Duodenal mucosa (tissue), 2 donors: ENCODE measurements around the gene RIMBP2.

Experiments used
- H3K27ac ChIP-seq: one replicate; pipeline ENCODE4 v1.7.0; 2013; ENCODE audit warnings: low read depth, low read length
- H3K27me3 ChIP-seq, 2 donors: one replicate each; pipeline ENCODE4 v1.7.0; 2013; ENCODE audit warnings: low read length in 2 of 2, control low read depth in 1 of 2; ENCODE audit not compliant: insufficient read depth in 2 of 2, control insufficient read depth in 1 of 2
- H3K36me3 ChIP-seq, 2 donors: one replicate each; pipeline ENCODE4 v1.7.0; 2013; ENCODE audit warnings: low read length in 2 of 2, control low read depth in 1 of 2; ENCODE audit not compliant: insufficient read depth in 2 of 2, control insufficient read depth in 1 of 2
- H3K4me1 ChIP-seq, 2 donors: one replicate each; pipeline ENCODE4 v1.7.0; 2013; ENCODE audit warnings: low read length in 2 of 2, control low read depth in 1 of 2; ENCODE audit not compliant: insufficient read depth in 2 of 2, control insufficient read depth in 1 of 2
- H3K4me3 ChIP-seq, 2 donors: one replicate each; pipeline ENCODE4 v1.7.0; 2013; ENCODE audit warnings: low read length in 2 of 2, low read depth in 1 of 2
- H3K9ac ChIP-seq, 2 donors: one replicate each; pipeline ENCODE4 v1.7.0; 2013; ENCODE audit warnings: low read length in 2 of 2, low read depth in 1 of 2
- H3K9me3 ChIP-seq, 2 donors: one replicate each; pipeline ENCODE4 v1.7.0; 2013; ENCODE audit warnings: low read length in 2 of 2, control low read depth in 1 of 2; ENCODE audit not compliant: control insufficient read depth in 1 of 2

Gene RIMBP2

GRCh38 chr12:130639476-130640424 is 76.3 kb downstream of the RIMBP2 start:
- H3K9me3 ChIP-seq, result no peaks in the 10 kb centered on the region
- peaks cover 0 to 4% of the 10 kb centered on the region in 2 donors for H3K27me3 ChIP-seq
- H3K36me3 ChIP-seq, result no peaks in the 10 kb centered on the region
- no peaks in the 10 kb centered on the region for H3K4me1 ChIP-seq
- no peak overlapping the region for H3K27ac ChIP-seq
- H3K4me3 ChIP-seq, result no peak overlapping the region
- no peak overlapping the region for H3K9ac ChIP-seq

- no peaks in the 10 kb centered on the region for H3K9me3 ChIP-seq
- no peaks in the 10 kb centered on the region for H3K36me3 ChIP-seq
- no peaks in the 10 kb centered on the region for H3K4me1 ChIP-seq
- H3K27me3 ChIP-seq, result peaks cover 3 to 4% of the 10 kb centered on the region in 2 donors
- H3K4me3 ChIP-seq, result no peak overlapping the region
- H3K27ac ChIP-seq, result no peak overlapping the region
- no peak overlapping the region for H3K9ac ChIP-seq
Observed at GRCh38 chr12:130636370-130636769, 79.7 kb downstream of the RIMBP2 start.

- no peak overlapping the region for H3K27ac ChIP-seq
- peaks cover 3 to 4% of the 10 kb centered on the region in 2 donors for H3K27me3 ChIP-seq
- H3K4me1 ChIP-seq, result no peaks in the 10 kb centered on the region
- H3K4me3 ChIP-seq, result no peak overlapping the region
- no peaks in the 10 kb centered on the region for H3K36me3 ChIP-seq
- H3K9me3 ChIP-seq, result no peaks in the 10 kb centered on the region
- H3K9ac ChIP-seq, result no peak overlapping the region
Observed at GRCh38 chr12:130634866-130635265, 81.2 kb downstream of the RIMBP2 start.

GRCh38 chr12:130633771-130634170 is 82.3 kb downstream of the RIMBP2 start:
- no peaks in the 10 kb centered on the region for H3K9me3 ChIP-seq
- H3K9ac ChIP-seq, result no peak overlapping the region
- H3K4me3 ChIP-seq, result no peak overlapping the region
- H3K36me3 ChIP-seq, result no peaks in the 10 kb centered on the region
- H3K27ac ChIP-seq, result no peak overlapping the region
- peaks cover 3 to 4% of the 10 kb centered on the region in 2 donors for H3K27me3 ChIP-seq
- H3K4me1 ChIP-seq, result no peaks in the 10 kb centered on the region

- H3K9ac ChIP-seq, result no peak overlapping the region
- no peak overlapping the region for H3K4me3 ChIP-seq
- H3K27ac ChIP-seq, result no peak overlapping the region
- H3K27me3 ChIP-seq, result peaks cover 3 to 4% of the 10 kb centered on the region in 2 donors
- H3K9me3 ChIP-seq, result no peaks in the 10 kb centered on the region
- H3K36me3 ChIP-seq, result no peaks in the 10 kb centered on the region
- H3K4me1 ChIP-seq, result no peaks in the 10 kb centered on the region
Observed at GRCh38 chr12:130632642-130633041, 83.5 kb downstream of the RIMBP2 start.

GRCh38 chr12:130628304-130628703 is 87.8 kb downstream of the RIMBP2 start:
- no peaks in the 10 kb centered on the region for H3K4me1 ChIP-seq
- H3K9me3 ChIP-seq, result no peaks in the 10 kb centered on the region
- no peak overlapping the region for H3K4me3 ChIP-seq
- no peaks in the 10 kb centered on the region for H3K36me3 ChIP-seq
- H3K9ac ChIP-seq, result no peak overlapping the region
- H3K27ac ChIP-seq, result no peak overlapping the region
- peaks cover 0 to 3% of the 10 kb centered on the region in 2 donors for H3K27me3 ChIP-seq

- Histone ChIP-seq H3K9ac (no peak overlapping the region), H3K27ac (no peak overlapping the region), H3K4me1 (no peaks in the 10 kb centered on the region), H3K27me3 (no peaks in the 10 kb centered on the region), H3K36me3 (no peaks in the 10 kb centered on the region), H3K9me3 (peaks cover 0 to 3% of the 10 kb centered on the region in 2 donors), H3K4me3 (no peak overlapping the region)
Observed at GRCh38 chr12:130627175-130627574, 88.9 kb downstream of the RIMBP2 start.

- no peaks in the 10 kb centered on the region for H3K27me3 ChIP-seq
- no peak overlapping the region for H3K27ac ChIP-seq
- H3K4me3 ChIP-seq, result no peak overlapping the region
- peaks cover 0 to 3% of the 10 kb centered on the region in 2 donors for H3K9me3 ChIP-seq
- H3K9ac ChIP-seq, result no peak overlapping the region
- H3K36me3 ChIP-seq, result no peaks in the 10 kb centered on the region
- no peaks in the 10 kb centered on the region for H3K4me1 ChIP-seq
Observed at GRCh38 chr12:130626601-130627000, 89.5 kb downstream of the RIMBP2 start.

GRCh38 chr12:130625201-130625600 is 90.9 kb downstream of the RIMBP2 start:
- no peak overlapping the region for H3K9ac ChIP-seq
- H3K27ac ChIP-seq, result no peak overlapping the region
- H3K9me3 ChIP-seq, result peaks cover 0 to 3% of the 10 kb centered on the region in 2 donors
- H3K4me3 ChIP-seq, result no peak overlapping the region
- no peaks in the 10 kb centered on the region for H3K27me3 ChIP-seq
- no peaks in the 10 kb centered on the region for H3K36me3 ChIP-seq
- H3K4me1 ChIP-seq, result no peaks in the 10 kb centered on the region

GRCh38 chr12:130622803-130623202 is 93.3 kb downstream of the RIMBP2 start:
- Histone ChIP-seq H3K36me3 (no peaks in the 10 kb centered on the region), H3K27me3 (no peaks in the 10 kb centered on the region), H3K4me3 (no peak overlapping the region), H3K9ac (no peak overlapping the region), H3K4me1 (no peaks in the 10 kb centered on the region), H3K27ac (no peak overlapping the region), H3K9me3 (peaks cover 0 to 3% of the 10 kb centered on the region in 2 donors)
